ENCODE measurements around the gene GRK5.

The GRK5 gene

DNA sequence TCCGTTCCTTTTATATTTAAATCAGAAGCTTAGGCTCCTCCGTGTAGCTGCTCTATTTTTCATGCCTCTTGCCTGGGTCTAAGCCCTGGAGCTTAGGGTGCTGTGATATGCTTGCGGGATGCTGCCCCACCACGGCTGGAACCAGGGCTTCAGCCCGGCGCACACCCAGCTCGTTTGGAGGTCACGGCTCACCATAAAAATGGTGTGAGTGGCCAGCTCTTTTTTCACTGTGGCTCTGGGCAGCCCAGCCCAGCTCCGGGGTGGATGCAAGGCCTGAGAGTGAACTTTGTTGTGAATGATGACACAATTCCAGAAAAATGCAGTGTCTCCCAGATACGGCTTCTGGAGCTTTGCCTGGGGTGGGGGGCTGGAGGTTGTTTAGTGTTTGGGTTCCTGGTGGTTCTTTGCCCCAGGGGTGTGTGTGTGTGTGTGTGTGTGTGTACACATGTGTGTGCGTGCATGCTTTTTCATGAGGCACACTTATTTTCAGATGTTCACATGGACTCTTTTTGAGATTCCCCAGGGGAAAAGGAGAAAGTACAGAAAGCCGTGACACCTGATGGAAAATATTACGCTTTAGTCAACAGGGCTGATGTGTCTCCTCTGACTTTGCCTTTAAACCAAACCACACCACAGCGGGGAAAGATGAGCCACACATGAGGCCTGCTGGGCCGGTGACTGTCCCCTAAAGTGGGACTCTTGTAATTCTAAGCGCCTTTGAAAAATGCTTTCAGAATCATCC, 46.2 kb downstream of the GRK5 start:
- Histone ChIP-seq H3K4me3 (ENCODE audit: low read depth in 1 of 2, low read length in 2 of 2) (no peak overlapping the region), H3K9ac (ENCODE audit: low read depth, low read length) (no peak overlapping the region), H3K79me2 (ENCODE audit: insufficient read depth, low read length) (peaks cover 5% of the 10 kb centered on the region; the same call in 1 of the 2 replicates), H3K27ac (ENCODE audit: low read length) (no peak overlapping the region), H3K4me2 (ENCODE audit: insufficient read depth, low read length) (no peak overlapping the region), H3K36me3 (ENCODE audit: insufficient read depth, low read length) (no peaks in the 10 kb centered on the region; the same call in 1 of the 2 replicates), H3K4me1 (ENCODE audit: insufficient read depth, low read length) (no peaks in the 10 kb centered on the region), H2AFZ (ENCODE audit: low read depth, low read length) (no peak overlapping the region), H3K9me3 (ENCODE audit: insufficient read depth, low read length, severe bottlenecking) (no peaks in the 10 kb centered on the region), H4K20me1 (ENCODE audit: insufficient read depth, low read length) (peaks cover 29% of the 10 kb centered on the region), H3K27me3 (ENCODE audit: insufficient read depth, low read length, poor library complexity) (no peaks in the 10 kb centered on the region)
- DNase-seq (no peak), ATAC-seq (ENCODE audit: insufficient read depth, low read depth) (no peak)
- TF ChIP-seq EZH2 (IDR thresholded peaks at IDR 0.05; ENCODE audit: borderline replicate concordance, low read depth, low read length, severe bottlenecking), result no peak
- TF ChIP-seq, protein P1, sequence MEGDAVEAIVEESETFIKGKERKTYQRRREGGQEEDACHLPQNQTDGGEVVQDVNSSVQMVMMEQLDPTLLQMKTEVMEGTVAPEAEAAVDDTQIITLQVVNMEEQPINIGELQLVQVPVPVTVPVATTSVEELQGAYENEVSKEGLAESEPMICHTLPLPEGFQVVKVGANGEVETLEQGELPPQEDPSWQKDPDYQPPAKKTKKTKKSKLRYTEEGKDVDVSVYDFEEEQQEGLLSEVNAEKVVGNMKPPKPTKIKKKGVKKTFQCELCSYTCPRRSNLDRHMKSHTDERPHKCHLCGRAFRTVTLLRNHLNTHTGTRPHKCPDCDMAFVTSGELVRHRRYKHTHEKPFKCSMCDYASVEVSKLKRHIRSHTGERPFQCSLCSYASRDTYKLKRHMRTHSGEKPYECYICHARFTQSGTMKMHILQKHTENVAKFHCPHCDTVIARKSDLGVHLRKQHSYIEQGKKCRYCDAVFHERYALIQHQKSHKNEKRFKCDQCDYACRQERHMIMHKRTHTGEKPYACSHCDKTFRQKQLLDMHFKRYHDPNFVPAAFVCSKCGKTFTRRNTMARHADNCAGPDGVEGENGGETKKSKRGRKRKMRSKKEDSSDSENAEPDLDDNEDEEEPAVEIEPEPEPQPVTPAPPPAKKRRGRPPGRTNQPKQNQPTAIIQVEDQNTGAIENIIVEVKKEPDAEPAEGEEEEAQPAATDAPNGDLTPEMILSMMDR (IDR thresholded peaks at IDR 0.05; ENCODE audit: borderline replicate concordance, extremely low read depth, low read length, poor library complexity, severe bottlenecking), result no peak

DNA sequence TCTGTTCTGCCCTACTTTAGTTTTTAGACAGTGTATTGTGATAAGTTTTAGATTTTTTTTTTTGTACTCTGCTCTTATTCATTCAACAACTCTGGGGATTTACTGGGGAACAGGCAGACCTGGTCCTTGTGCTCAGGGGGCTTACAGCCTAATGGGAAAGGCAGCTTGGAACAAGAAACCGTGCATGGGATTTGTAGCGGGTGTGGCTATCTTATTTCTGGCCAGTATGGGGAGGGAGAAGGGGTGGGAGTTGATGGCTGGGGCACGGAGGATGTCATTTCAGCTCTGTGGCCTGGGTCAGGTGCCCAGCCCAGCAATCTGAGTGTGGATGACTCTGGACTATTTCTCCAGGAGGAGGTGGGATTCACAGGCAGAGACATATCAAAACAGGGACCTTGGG, 47.0 kb downstream of the GRK5 start:
- Histone ChIP-seq H3K36me3 (ENCODE audit: insufficient read depth, low read length) (no peaks in the 10 kb centered on the region; the same call in 1 of the 2 replicates), H3K9ac (ENCODE audit: low read depth, low read length) (no peak overlapping the region), H3K4me3 (ENCODE audit: low read depth in 1 of 2, low read length in 2 of 2) (no peak overlapping the region), H3K79me2 (ENCODE audit: insufficient read depth, low read length) (peaks cover 5% of the 10 kb centered on the region; the same call in 1 of the 2 replicates), H3K4me2 (ENCODE audit: insufficient read depth, low read length) (no peak overlapping the region), H3K4me1 (ENCODE audit: insufficient read depth, low read length) (no peaks in the 10 kb centered on the region), H3K27me3 (ENCODE audit: insufficient read depth, low read length, poor library complexity) (no peaks in the 10 kb centered on the region), H3K9me3 (ENCODE audit: insufficient read depth, low read length, severe bottlenecking) (no peaks in the 10 kb centered on the region), H3K27ac (ENCODE audit: low read length) (no peak overlapping the region), H2AFZ (ENCODE audit: low read depth, low read length) (no peak overlapping the region), H4K20me1 (ENCODE audit: insufficient read depth, low read length) (peaks cover 29% of the 10 kb centered on the region)
- no peak for DNase-seq
- no peak for ATAC-seq (ENCODE audit: insufficient read depth, low read depth)
- TF ChIP-seq EZH2 (IDR thresholded peaks at IDR 0.05; ENCODE audit: borderline replicate concordance, low read depth, low read length, severe bottlenecking), result no peak
- TF ChIP-seq, protein P1 (IDR thresholded peaks at IDR 0.05; ENCODE audit: borderline replicate concordance, extremely low read depth, low read length, poor library complexity, severe bottlenecking), result no peak

DNA sequence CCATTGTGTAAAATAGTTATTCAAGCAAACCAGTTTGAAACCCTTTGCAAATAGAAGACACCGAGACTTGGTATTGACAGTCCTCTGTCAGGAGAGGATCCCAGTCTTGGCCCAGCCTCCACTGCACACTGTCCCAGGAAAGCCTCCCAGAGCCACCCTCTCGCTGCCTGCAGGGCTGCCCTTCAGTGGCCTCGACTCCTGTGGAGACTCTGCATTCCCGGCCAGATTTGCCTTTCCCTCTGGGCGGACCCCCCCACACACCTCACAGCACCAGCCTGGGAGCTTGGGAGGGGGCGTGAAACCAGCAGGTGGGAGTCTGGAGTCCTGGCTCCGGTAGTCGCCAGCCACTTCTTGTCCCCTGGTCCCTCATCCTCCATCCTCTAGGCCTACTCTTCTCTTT, 48.7 kb downstream of the GRK5 start:
- Histone ChIP-seq H3K4me1 (ENCODE audit: insufficient read depth, low read length) (no peaks in the 10 kb centered on the region), H3K4me3 (ENCODE audit: low read depth in 1 of 2, low read length in 2 of 2) (no peak overlapping the region), H3K4me2 (ENCODE audit: insufficient read depth, low read length) (no peak overlapping the region), H3K9ac (ENCODE audit: low read depth, low read length) (no peak overlapping the region), H3K9me3 (ENCODE audit: insufficient read depth, low read length, severe bottlenecking) (no peaks in the 10 kb centered on the region), H3K27me3 (ENCODE audit: insufficient read depth, low read length, poor library complexity) (no peaks in the 10 kb centered on the region), H3K79me2 (ENCODE audit: insufficient read depth, low read length) (peaks cover 5% of the 10 kb centered on the region; the same call in 1 of the 2 replicates), H3K36me3 (ENCODE audit: insufficient read depth, low read length) (no peaks in the 10 kb centered on the region; the same call in 1 of the 2 replicates), H3K27ac (ENCODE audit: low read length) (no peak overlapping the region), H4K20me1 (ENCODE audit: insufficient read depth, low read length) (peaks cover 27% of the 10 kb centered on the region), H2AFZ (ENCODE audit: low read depth, low read length) (no peak overlapping the region)
- TF ChIP-seq EZH2 (IDR thresholded peaks at IDR 0.05; ENCODE audit: borderline replicate concordance, low read depth, low read length, severe bottlenecking), result no peak
- TF ChIP-seq, protein P1 (IDR thresholded peaks at IDR 0.05; ENCODE audit: borderline replicate concordance, extremely low read depth, low read length, poor library complexity, severe bottlenecking), result no peak
- DNase-seq (no peak), ATAC-seq (ENCODE audit: insufficient read depth, low read depth) (no peak)
